ENCODE results near the gene RASGEF1B. TPM values are rescaled to one million over a fixed set of nuclear protein-coding genes. Genes with fewer than 3 reads are reported as not detected.

The RASGEF1B gene
- total RNA-seq, 2 donors from 2014 or later = 4.3 to 8.6 TPM

- no peak for ATAC-seq
- no peaks in the 10 kb centered on the region for H3K9me3 ChIP-seq
- DNase-seq = no peak
- H3K27ac ChIP-seq = no peak overlapping the region
- peaks cover 0 to 5% of the 10 kb centered on the region in 2 donors for H3K27me3 ChIP-seq
- TF ChIP-seq POLR2A (IDR thresholded peaks at IDR 0.05) = no peak
- TF ChIP-seq CTCF (IDR thresholded peaks at IDR 0.05) = no peak
- no peak overlapping the region for H3K4me3 ChIP-seq
- no peaks in the 10 kb centered on the region for H3K36me3 ChIP-seq (replicated peaks in 1 of 2; ENCODE audit: insufficient read depth in 1 of 2, low read depth in 2 of 2)
- 63 to 74% methylated on average over 7 of the region's 7 CpGs for WGBS, 2 donors
- intact Hi-C loops (cut with DNase I) = loop anchor here (10.0 kb wide), 1 partner anchor 875 kb away; no protein-coding TSS in a partner anchor
- H3K4me1 ChIP-seq = peaks cover 7% of the 10 kb centered on the region
These were observed 72.2 kb downstream of the RASGEF1B start for GRCh38 chr4:81399306-81400086.

- no peaks in the 10 kb centered on the region for H3K9me3 ChIP-seq
- no peaks in the 10 kb centered on the region for H3K36me3 ChIP-seq (replicated peaks in 1 of 2; ENCODE audit: insufficient read depth in 1 of 2, low read depth in 2 of 2)
- no peak for ATAC-seq
- peaks cover 0 to 5% of the 10 kb centered on the region in 2 donors for H3K27me3 ChIP-seq
- no peak overlapping the region for H3K27ac ChIP-seq
- DNase-seq = no peak
- peaks cover 7% of the 10 kb centered on the region for H3K4me1 ChIP-seq
- TF ChIP-seq POLR2A (IDR thresholded peaks at IDR 0.05) (no peak), CTCF (IDR thresholded peaks at IDR 0.05) (no peak)
- intact Hi-C loops (cut with DNase I) = no loop called here
- 79 to 89% methylated on average over 4 of the region's 4 CpGs for WGBS, 2 donors
- no peak overlapping the region for H3K4me3 ChIP-seq
These were observed 73.3 kb downstream of the RASGEF1B start for GRCh38 chr4:81398379-81398778.

- no peaks in the 10 kb centered on the region for H3K9me3 ChIP-seq
These were observed 74.1 kb downstream of the RASGEF1B start for GRCh38 chr4:81397635-81398034.

GRCh38 chr4:81395239-81395638 is 76.5 kb downstream of the RASGEF1B start:
- intact Hi-C loops (cut with DNase I) = no loop called here
- Histone ChIP-seq H3K4me3 (no peak overlapping the region), H3K27ac (no peak overlapping the region), H3K36me3 (replicated peaks in 1 of 2; ENCODE audit: insufficient read depth in 1 of 2, low read depth in 2 of 2) (no peaks in the 10 kb centered on the region), H3K9me3 (no peaks in the 10 kb centered on the region), H3K4me1 (peaks cover 7% of the 10 kb centered on the region), H3K27me3 (no peaks in the 10 kb centered on the region)
- no peak for DNase-seq
- no peak for ATAC-seq
- 83 to 87% methylated on average over 3 of the region's 3 CpGs for WGBS, 2 donors
- no peak for TF ChIP-seq CTCF (IDR thresholded peaks at IDR 0.05)
- TF ChIP-seq POLR2A (IDR thresholded peaks at IDR 0.05) = no peak

More at GRCh38 chr4:81397635-81398034, 74.1 kb downstream of the RASGEF1B start:
- TF ChIP-seq POLR2A (IDR thresholded peaks at IDR 0.05) (no peak), CTCF (IDR thresholded peaks at IDR 0.05) (no peak)
- no peaks in the 10 kb centered on the region for H3K36me3 ChIP-seq (replicated peaks in 1 of 2; ENCODE audit: insufficient read depth in 1 of 2, low read depth in 2 of 2)
- DNase-seq (no peak), ATAC-seq (no peak)
- H3K27me3 ChIP-seq = peaks cover 0 to 5% of the 10 kb centered on the region in 2 donors
- WGBS, 2 donors = 60 to 66% methylated on average over 3 of the region's 3 CpGs
- no peak overlapping the region for H3K4me3 ChIP-seq
- intact Hi-C loops (cut with DNase I) = no loop called here
- H3K4me1 ChIP-seq = peaks cover 7% of the 10 kb centered on the region
- no peak overlapping the region for H3K27ac ChIP-seq

- intact Hi-C loops (cut with DNase I) = no loop called here
- Histone ChIP-seq H3K27ac (no peak overlapping the region), H3K4me3 (no peak overlapping the region), H3K9me3 (peaks cover 0 to 3% (median 0%) of the 10 kb centered on the region in 3 donors), H3K27me3 (no peaks in the 10 kb centered on the region), H3K36me3 (replicated peaks in 1 of 2; ENCODE audit: insufficient read depth in 1 of 2, low read depth in 2 of 2) (no peaks in the 10 kb centered on the region), H3K4me1 (peaks cover 7% of the 10 kb centered on the region)
- WGBS, 2 donors = 45 to 49% methylated on average over 3 of the region's 3 CpGs
- no peak for ATAC-seq
- DNase-seq = no peak
- TF ChIP-seq CTCF (IDR thresholded peaks at IDR 0.05) (no peak), POLR2A (IDR thresholded peaks at IDR 0.05) (no peak)
These were observed 79.5 kb downstream of the RASGEF1B start for GRCh38 chr4:81392164-81392563.

Measured in body of pancreas (tissue), 4 donors.